ENCODE data around the gene KLHL33.

Gene KLHL33, protein sequence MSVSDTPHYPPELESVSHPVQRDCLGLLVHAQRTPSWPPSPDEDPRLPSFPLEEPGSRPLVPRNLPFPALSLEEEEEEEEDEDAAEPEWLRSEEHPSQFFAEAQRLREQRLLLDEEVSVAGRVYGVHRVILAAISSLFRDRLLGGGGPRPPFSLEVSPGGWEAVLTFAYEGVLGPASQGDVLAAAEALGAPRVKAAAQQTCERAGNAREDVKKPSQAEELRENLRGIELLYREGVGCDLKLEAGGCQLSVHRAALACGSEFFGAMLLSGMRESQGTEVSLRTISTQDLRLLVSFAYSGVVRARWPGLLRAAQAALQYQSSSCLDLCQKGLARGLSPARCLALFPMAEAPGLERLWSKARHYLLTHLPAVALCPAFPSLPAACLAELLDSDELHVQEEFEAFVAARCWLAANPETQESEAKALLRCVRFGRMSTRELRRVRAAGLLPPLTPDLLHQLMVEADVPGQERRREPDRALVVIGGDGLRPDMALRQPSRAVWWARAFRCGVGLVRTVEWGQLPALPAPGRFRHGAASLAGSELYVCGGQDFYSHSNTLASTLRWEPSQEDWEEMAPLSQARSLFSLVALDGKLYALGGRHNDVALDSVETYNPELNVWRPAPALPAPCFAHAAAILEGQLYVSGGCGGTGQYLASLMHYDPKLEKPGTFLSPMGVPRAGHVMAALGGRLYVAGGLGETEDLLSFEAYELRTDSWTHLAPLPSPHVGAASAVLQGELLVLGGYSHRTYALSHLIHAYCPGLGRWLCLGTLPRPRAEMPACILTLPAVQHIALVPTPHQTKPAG

DNA sequence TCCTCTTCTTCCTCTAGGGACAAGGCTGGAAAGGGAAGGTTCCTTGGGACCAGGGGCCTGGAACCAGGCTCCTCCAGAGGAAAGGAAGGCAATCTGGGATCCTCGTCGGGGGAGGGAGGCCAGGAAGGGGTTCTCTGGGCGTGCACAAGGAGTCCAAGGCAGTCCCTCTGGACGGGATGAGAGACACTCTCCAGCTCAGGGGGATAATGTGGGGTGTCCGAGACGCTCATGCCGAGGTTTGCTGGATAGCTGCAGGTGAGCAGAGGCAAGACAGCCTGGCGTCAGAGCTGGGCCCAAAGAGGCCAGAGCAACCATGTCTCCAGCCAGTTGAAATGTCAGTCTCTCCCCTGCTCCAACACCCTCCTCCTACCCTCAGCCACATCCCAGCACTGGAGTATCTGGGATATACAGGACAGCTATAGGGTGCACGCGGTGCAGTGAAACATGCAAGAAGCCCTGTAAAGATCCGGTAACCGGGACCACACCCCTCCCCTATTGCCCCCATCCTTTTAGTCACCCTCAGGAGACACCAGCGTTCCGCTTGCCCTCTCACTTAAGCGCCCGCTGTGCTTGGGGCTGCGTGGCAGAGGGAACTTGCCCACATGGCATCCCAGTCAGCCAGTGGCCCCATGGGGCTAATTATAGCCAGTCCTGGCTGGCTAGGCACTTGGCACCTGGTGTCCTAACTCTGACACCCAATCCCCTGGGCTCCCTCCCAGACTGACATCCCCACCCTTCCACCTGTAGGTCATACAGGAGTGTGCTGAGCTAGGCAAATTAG, at the start of gene KLHL33:
KLHL33 (minus strand) TSS at position 585 of the 781 bp plus-strand sequence; CDS start at position 230, 355 bp downstream.
- peaks cover under 1% of the 10 kb centered on the region; the same call in 1 of the 2 replicates for H3K36me3 ChIP-seq
- peak within 1 kb of the TSS; percentile 90 for H3K27ac ChIP-seq
- peak within 1 kb of the TSS; percentile 68 for H3K4me3 ChIP-seq
- no peaks in the 10 kb centered on the region for H3K27me3 ChIP-seq
- H4K20me1 ChIP-seq, result no peaks in the 10 kb centered on the region
- H3K9ac ChIP-seq, result peak within 1 kb of the TSS; percentile 83
- peak within 1 kb of the TSS; percentile 97 for H3K4me2 ChIP-seq
- no peaks in the 10 kb centered on the region for H3K9me3 ChIP-seq
- peaks cover 96% of the 10 kb centered on the region for H3K4me1 ChIP-seq
- no peak for TF ChIP-seq Cebpa-rat (IDR thresholded peaks at IDR 0.05)

DNA sequence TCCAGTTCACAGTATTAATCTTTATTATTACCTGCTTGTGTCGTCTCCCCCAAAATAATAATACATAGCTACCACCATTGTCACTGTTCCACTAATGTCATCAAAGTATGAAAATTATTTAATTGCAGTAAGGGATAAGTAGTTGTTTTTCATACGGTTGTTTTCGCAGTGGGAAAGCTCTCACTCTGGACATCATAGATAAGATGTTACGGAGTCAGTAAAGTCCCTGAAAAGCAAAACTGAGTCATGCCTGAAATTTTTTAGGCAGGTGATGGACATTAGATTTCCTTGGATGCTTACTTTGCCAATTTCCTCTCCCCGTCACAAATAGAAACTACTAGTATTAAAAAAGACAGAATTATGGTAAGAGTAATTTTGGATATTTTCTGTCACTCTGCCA, 46.4 kb upstream of the KLHL33 start:
- Histone ChIP-seq H3K27me3 (no peaks in the 10 kb centered on the region), H3K9me3 (no peaks in the 10 kb centered on the region), H4K20me1 (no peaks in the 10 kb centered on the region), H3K4me1 (peaks cover 39% of the 10 kb centered on the region), H3K27ac (no peak overlapping the region), H3K4me3 (no peak overlapping the region), H3K36me3 (peaks cover 34% of the 10 kb centered on the region), H3K4me2 (no peak overlapping the region), H3K9ac (no peak overlapping the region)
- no peak for TF ChIP-seq Cebpa-rat (IDR thresholded peaks at IDR 0.05)

DNA sequence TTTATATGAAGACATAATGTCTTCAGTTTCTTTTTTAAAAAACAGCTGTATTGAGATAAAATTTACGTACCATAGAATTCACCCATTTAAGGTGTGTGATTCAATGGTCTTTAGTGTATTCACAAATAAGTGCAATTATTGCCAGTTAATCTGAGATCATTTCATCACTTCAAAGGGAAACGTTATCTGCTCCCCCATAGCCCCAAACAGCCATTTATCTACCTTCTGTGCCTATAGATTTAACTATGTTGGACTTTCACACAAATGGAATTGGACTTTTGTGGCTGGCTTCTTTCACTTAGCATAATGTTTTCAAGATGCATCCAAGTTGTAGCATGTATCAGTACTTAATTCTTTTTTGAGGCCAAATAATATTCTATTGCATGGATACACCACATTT, 42.9 kb upstream of the KLHL33 start:
- H3K9ac ChIP-seq, result peak overlapping the region; percentile 75
- no peaks in the 10 kb centered on the region for H3K9me3 ChIP-seq
- peaks cover 65% of the 10 kb centered on the region for H3K4me1 ChIP-seq
- peaks cover 65% of the 10 kb centered on the region for H3K36me3 ChIP-seq
- H3K27me3 ChIP-seq, result no peaks in the 10 kb centered on the region
- H3K4me3 ChIP-seq, result no peak overlapping the region
- peak overlapping the region; percentile 92 for H3K4me2 ChIP-seq
- H3K27ac ChIP-seq, result peak overlapping the region; percentile 83
- no peak for TF ChIP-seq Cebpa-rat (IDR thresholded peaks at IDR 0.05)
- peaks cover 3% of the 10 kb centered on the region; the same call in 1 of the 2 replicates for H4K20me1 ChIP-seq

DNA sequence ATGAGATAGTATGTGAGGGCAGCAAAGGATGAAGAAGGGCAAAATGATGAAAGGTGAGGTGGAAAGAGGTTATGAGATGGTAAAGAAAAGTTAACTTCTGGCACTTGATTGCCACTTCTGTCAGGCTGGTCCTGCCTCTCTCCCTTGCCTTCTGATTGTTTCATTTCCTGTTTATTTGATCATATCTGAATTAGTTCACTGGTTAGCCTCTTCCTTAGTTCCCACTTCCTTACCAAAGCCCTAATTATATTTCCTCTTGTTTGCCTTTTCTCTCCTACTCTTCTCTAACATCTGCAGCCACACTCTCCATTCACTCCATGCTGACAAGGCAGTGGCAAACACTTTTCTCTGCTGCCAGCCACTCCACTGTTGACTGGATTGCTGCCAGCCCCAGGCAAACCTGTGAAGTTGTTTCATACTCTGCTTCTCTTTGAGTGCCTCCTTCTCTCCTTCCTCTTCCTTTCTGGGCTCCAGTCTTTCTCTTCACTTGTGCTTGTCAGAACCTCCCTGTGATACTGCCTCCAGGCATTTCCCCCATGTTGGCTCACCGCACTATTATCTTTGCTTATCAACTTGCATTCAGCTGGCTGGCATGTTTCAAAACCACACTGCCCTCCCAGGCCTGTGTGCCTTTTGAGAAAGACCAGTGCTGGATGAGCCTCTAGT, 41.4 kb upstream of the KLHL33 start:
- peak overlapping the region; percentile 83 for H3K27ac ChIP-seq
- peak overlapping the region; percentile 29 for H3K4me3 ChIP-seq
- H3K9ac ChIP-seq, result peak overlapping the region; percentile 75
- no peaks in the 10 kb centered on the region for H3K9me3 ChIP-seq
- H3K4me1 ChIP-seq, result peaks cover 81% of the 10 kb centered on the region
- peaks cover 17% of the 10 kb centered on the region for H4K20me1 ChIP-seq
- H3K36me3 ChIP-seq, result peaks cover 81% of the 10 kb centered on the region
- no peak for TF ChIP-seq Cebpa-rat (IDR thresholded peaks at IDR 0.05)
- H3K27me3 ChIP-seq, result no peaks in the 10 kb centered on the region
- H3K4me2 ChIP-seq, result peak overlapping the region; percentile 92

DNA sequence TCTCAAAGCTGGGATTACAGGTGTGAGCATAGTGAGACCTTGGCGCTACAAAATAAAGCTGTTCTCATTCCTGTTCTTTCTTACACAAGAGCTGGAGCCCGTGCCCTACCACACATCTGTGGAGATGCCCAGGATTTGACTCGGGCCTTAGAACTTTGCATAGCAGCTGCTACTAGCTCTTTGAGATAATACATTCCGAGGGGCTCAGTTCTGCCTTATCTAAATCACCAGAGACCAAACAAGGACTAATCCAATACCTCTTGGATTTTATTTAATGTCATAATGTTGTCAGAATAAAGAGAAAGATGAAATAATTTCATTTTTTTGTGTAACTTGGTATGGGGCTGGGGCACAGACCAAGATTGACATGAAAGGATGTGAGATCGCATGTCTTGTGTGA, 40.8 kb upstream of the KLHL33 start:
- peak overlapping the region; percentile 75; the same call in 1 of the 2 replicates for H3K9ac ChIP-seq
- H3K9me3 ChIP-seq, result no peaks in the 10 kb centered on the region
- H3K27ac ChIP-seq, result peak overlapping the region; percentile 83
- peaks cover 86% of the 10 kb centered on the region for H3K36me3 ChIP-seq
- H3K4me2 ChIP-seq, result peak overlapping the region; percentile 92
- peaks cover 22% of the 10 kb centered on the region for H4K20me1 ChIP-seq
- H3K27me3 ChIP-seq, result no peaks in the 10 kb centered on the region
- no peak for TF ChIP-seq Cebpa-rat (IDR thresholded peaks at IDR 0.05)
- H3K4me1 ChIP-seq, result peaks cover 87% of the 10 kb centered on the region
- H3K4me3 ChIP-seq, result peak overlapping the region; percentile 29; the same call in 1 of the 2 replicates

DNA sequence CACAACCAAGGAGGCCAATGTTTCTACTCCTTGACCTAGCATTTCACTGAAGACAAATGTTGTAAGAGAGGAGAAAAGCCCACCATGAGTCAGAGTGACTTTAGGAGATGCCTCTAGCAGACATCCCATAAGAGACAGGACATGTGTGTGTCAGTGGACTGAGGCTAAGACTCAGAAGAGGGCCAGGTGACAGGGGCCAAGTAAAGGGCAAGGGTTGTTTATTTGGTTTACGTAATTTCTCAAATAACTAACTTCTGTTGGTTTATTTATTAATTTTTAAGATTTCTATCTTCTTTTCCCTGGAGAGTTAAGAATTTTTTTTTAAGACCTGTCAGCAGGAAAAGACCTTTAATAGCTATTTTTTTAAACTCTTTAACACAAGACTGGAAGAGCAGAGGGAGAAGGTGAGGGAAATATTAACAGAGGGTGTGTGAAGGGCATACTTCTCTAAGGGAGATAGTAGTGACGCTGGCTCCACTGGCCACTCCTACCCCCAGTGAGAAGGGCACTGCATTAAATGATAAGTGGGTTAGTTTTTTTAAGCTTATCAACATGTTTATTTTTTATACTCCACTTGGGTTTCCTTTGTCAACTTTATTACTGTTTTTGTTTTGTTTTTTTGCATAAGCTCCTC, 36.7 kb upstream of the KLHL33 start:
- H3K4me3 ChIP-seq, result peak overlapping the region; percentile 85
- no peaks in the 10 kb centered on the region for H3K9me3 ChIP-seq
- peaks cover 79% of the 10 kb centered on the region for H3K4me1 ChIP-seq
- TF ChIP-seq Cebpa-rat (IDR thresholded peaks at IDR 0.05), result no peak
- peak overlapping the region; percentile 94; the same call in 1 of the 2 replicates for H3K9ac ChIP-seq
- peak overlapping the region; percentile 89 for H3K27ac ChIP-seq
- H3K4me2 ChIP-seq, result peak overlapping the region; percentile 92
- no peaks in the 10 kb centered on the region for H3K27me3 ChIP-seq
- peaks cover 39% of the 10 kb centered on the region for H4K20me1 ChIP-seq
- H3K36me3 ChIP-seq, result peaks cover 59% of the 10 kb centered on the region

DNA sequence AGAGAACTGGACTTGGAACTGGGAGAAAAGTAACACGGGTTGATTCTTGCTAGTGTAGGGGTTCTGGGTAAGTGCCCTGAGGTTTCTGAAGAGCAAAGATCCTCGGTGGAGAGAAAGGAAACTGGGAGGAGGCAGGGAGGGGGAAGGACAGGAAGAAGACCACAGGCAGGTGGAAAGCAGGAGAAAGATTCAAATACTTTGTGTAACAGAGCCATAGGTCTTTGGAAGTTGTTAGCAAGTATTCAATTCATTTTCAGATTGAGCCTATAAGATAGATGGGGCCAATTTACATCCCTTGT, 34.6 kb upstream of the KLHL33 start:
- H3K9ac ChIP-seq, result peak overlapping the region; percentile 94
- H3K36me3 ChIP-seq, result peaks cover 43% of the 10 kb centered on the region
- TF ChIP-seq Cebpa-rat (IDR thresholded peaks at IDR 0.05), result no peak
- no peaks in the 10 kb centered on the region for H3K27me3 ChIP-seq
- no peaks in the 10 kb centered on the region for H3K9me3 ChIP-seq
- peaks cover 39% of the 10 kb centered on the region for H4K20me1 ChIP-seq
- H3K27ac ChIP-seq, result peak overlapping the region; percentile 89
- peaks cover 58% of the 10 kb centered on the region for H3K4me1 ChIP-seq
- peak overlapping the region; percentile 92 for H3K4me2 ChIP-seq
- peak overlapping the region; percentile 85 for H3K4me3 ChIP-seq

DNA sequence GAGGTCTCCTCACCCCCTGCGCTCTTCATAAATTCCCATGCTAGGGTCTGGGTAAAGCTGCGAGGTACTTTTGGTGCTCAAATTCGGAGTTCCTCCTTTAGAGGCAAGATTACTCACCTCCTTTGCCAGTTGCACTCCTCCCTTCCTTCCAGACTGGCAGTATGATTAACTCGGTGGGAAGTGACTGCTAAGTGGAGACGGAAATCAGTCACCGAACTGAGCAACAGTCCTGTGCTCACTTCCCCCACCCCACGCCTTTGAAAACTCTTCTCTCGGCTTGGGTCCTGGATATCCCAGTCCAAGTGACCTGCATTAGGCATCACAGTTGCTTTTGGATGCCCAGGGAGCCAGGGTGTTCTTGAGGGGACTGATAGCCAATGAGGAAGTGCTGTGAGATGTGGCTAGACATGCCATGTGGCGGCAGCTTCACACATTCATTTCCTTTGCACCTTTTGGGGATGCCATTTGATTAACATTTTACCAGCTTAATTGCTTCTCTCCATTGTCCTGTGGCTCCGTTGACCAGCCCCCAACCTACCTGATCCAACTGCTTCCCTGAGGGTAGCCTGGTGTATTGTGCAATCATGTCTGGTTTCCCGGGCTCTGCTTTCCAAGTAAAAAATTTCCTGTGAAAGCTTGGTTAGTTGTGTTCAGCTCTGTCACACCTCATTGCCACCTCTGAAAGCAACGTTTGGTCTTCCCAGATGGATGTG, 34.1 kb upstream of the KLHL33 start:
- Histone ChIP-seq H3K4me2 (peak overlapping the region; percentile 92), H3K4me3 (peak overlapping the region; percentile 85), H3K9me3 (no peaks in the 10 kb centered on the region), H3K27me3 (no peaks in the 10 kb centered on the region), H4K20me1 (peaks cover 39% of the 10 kb centered on the region), H3K27ac (peak overlapping the region; percentile 89), H3K9ac (peak overlapping the region; percentile 94), H3K36me3 (peaks cover 38% of the 10 kb centered on the region), H3K4me1 (peaks cover 53% of the 10 kb centered on the region)
- peak; percentile 90 for TF ChIP-seq Cebpa-rat (IDR thresholded peaks at IDR 0.05)

All from BLaER1 (cell line).